Measurements from ENCODE around the gene ELK1. TPM values are rescaled to one million over a fixed set of nuclear protein-coding genes. Genes with fewer than 3 reads are reported as not detected.

ELK1 gene
- total RNA-seq, 1 donor from 2014 or later: 26.5 TPM

DNA sequence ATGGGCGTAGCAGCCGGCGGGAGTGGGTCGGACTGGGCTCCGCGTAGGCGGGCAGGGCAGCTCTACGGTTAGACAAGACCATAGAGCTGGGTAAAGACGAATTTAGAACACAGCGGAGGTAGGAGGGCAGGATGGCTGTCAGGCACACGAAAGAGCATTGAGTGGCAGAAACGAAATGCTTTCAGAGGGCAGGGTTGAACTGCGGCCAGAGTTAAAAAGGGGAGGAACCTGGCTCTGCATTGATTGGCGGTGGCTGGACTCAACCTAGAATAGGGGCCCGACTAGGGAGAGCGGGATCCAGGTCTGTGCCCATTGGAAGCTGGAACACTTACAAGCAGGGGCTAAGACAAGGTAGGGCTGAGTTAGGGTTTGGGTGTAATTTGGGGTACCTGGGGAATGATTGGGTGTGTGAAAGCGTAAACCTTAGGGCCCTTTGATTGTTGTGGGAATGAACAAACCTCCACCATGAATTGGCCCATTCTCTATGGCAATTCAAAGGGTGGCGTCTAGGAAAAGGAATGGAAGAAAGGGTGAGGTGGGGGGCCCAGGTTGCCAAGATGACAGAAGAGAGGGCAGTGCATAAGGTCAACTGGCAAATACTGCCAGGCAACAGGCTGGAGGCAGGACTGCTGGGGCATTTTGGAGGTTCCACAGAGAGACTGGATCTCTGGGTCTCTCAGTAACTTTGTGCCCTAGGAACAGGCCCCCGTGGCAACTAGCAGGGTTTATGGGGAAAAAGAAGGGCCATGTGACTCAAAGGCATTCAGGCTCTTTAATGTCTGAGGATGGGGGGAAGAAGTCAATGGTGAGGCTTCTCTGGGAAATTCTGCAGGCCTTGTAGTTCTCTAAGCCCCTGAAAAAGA lies 911 bp upstream of the ELK1 start:
- H3K4me3 Mint-ChIP-seq: peak overlapping the region; percentile 88
- DNase-seq: no peak
- no peaks in the 10 kb centered on the region for H3K9me3 Mint-ChIP-seq
- peak overlapping the region; percentile 87 for H3K27ac Mint-ChIP-seq
- ChIA-PET POLR2A (interaction anchor here (0.9 to 1.7 kb wide), 6 partner anchors 7 to 923 kb away, joined by 3 to 10 read pairs (median 5); partner anchors contain the start of genes RBM10 and RBM3), CTCF (no interaction called here)
- TF ChIP-seq, protein P1, sequence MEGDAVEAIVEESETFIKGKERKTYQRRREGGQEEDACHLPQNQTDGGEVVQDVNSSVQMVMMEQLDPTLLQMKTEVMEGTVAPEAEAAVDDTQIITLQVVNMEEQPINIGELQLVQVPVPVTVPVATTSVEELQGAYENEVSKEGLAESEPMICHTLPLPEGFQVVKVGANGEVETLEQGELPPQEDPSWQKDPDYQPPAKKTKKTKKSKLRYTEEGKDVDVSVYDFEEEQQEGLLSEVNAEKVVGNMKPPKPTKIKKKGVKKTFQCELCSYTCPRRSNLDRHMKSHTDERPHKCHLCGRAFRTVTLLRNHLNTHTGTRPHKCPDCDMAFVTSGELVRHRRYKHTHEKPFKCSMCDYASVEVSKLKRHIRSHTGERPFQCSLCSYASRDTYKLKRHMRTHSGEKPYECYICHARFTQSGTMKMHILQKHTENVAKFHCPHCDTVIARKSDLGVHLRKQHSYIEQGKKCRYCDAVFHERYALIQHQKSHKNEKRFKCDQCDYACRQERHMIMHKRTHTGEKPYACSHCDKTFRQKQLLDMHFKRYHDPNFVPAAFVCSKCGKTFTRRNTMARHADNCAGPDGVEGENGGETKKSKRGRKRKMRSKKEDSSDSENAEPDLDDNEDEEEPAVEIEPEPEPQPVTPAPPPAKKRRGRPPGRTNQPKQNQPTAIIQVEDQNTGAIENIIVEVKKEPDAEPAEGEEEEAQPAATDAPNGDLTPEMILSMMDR (IDR thresholded peaks at IDR 0.05): no peak
- intact Hi-C loops (cut with micrococcal nuclease): loop anchor here (1.0 to 10.0 kb wide), 9 partner anchors 14 to 1544 kb away; partner anchors contain the start of genes CDK16, FTSJ1, NDUFB11 and RBM10
- ATAC-seq (ENCODE audit: low read depth): no peak
- peaks cover 29% of the 10 kb centered on the region for H3K4me1 Mint-ChIP-seq
- no peaks in the 10 kb centered on the region for H3K27me3 Mint-ChIP-seq
- peaks cover 51% of the 10 kb centered on the region for H3K36me3 Mint-ChIP-seq (ENCODE audit: low read depth)

DNA sequence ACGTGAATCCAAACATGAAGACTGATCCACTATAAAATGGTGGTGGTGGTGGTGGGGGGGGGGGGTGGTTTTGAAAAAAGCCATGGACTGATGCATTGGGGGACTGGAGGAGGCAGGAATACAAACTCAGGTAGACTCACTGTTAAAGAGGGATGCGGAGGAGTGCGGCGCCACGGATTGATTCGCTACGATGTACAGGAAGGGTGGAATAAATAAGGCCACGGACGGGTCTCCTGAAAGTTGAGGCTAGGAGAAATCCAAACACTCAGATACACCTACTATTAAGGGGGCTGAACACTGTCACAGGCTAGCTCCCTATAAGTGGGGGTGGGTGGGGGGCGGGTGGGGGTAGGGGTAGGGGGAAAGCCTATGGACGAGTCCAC lies 591 bp downstream of the ELK1 start:
- ChIA-PET CTCF (no interaction called here), POLR2A (interaction anchor here (0.6 to 1.7 kb wide), 5 partner anchors 14 to 924 kb away, joined by 3 to 6 read pairs (median 4); partner anchors contain the start of genes RBM10 and RBM3)
- no peaks in the 10 kb centered on the region for H3K27me3 Mint-ChIP-seq
- H3K4me3 Mint-ChIP-seq: peak overlapping the region; percentile 88
- H3K27ac Mint-ChIP-seq: no peak overlapping the region
- peaks cover 43% of the 10 kb centered on the region for H3K36me3 Mint-ChIP-seq (ENCODE audit: low read depth)
- TF ChIP-seq, protein P1 (IDR thresholded peaks at IDR 0.05): no peak
- H3K9me3 Mint-ChIP-seq: no peaks in the 10 kb centered on the region
- DNase-seq (no peak), ATAC-seq (ENCODE audit: low read depth) (no peak)
- intact Hi-C loops (cut with micrococcal nuclease): loop anchor here (1.0 to 10.0 kb wide), 12 partner anchors 9 to 1545 kb away; partner anchors contain the start of genes ARAF, CDK16, FTSJ1 and NDUFB11
- peaks cover 29% of the 10 kb centered on the region for H3K4me1 Mint-ChIP-seq

DNA sequence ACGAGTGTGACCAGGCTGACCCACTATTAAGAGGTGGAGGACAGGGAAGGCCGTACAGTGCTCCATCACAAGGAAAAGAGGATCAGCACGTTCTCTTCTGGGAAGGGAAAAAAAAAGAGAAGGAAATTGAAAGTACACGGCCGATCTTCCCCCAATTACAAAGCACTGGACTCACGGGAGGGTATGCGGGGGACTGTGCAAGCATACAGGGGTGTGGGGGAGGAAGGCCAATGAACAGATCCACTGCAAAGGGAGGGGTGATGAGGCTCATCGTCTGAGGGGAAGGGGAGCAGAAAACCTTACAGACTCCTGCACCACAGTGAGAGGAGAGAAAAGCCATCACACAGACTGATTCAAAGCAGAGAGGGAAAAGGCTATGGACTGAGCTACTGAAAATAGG lies 1.1 kb downstream of the ELK1 start:
- ChIA-PET CTCF (no interaction called here), POLR2A (interaction anchor here (0.6 to 1.2 kb wide), 3 partner anchors 15 to 890 kb away, joined by 3 to 4 read pairs (median 4); no protein-coding TSS in a partner anchor)
- Mint-ChIP-seq H3K9me3 (no peaks in the 10 kb centered on the region), H3K4me1 (peaks cover 29% of the 10 kb centered on the region), H3K36me3 (ENCODE audit: low read depth) (peaks cover 44% of the 10 kb centered on the region), H3K27ac (peak overlapping the region; percentile 25), H3K4me3 (peak overlapping the region; percentile 88), H3K27me3 (no peaks in the 10 kb centered on the region)
- TF ChIP-seq, protein P1 (IDR thresholded peaks at IDR 0.05): no peak
- ATAC-seq (ENCODE audit: low read depth) (no peak), DNase-seq (no peak)
- intact Hi-C loops (cut with micrococcal nuclease): no loop called here

DNA sequence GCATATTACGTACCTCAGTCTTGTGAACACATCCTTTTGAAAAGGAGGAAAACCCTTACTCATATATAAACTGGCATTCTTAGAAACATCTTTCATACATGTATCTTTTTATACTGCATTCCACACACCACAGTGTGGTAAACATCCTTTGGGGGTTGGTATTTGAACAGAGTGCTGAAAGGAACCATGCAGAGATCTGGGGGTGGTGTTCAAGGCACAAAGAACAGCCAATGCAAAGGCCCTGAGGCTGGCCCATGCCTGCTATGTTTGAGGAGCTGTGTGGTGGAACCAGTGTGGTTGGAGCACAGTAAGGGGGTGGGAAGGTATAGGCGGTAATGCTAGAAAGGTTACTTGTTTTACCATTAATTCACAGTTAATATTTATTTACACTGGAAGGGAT lies 2.0 kb downstream of the ELK1 start:
- Mint-ChIP-seq H3K4me1 (peaks cover 29% of the 10 kb centered on the region), H3K36me3 (ENCODE audit: low read depth) (peaks cover 42% of the 10 kb centered on the region), H3K27me3 (no peaks in the 10 kb centered on the region), H3K27ac (no peak overlapping the region), H3K9me3 (no peaks in the 10 kb centered on the region), H3K4me3 (peak overlapping the region; percentile 24)
- ChIA-PET POLR2A (no interaction called here), CTCF (no interaction called here)
- TF ChIP-seq, protein P1 (IDR thresholded peaks at IDR 0.05): no peak
- DNase-seq (no peak), ATAC-seq (ENCODE audit: low read depth) (no peak)
- intact Hi-C loops (cut with micrococcal nuclease): no loop called here

DNA sequence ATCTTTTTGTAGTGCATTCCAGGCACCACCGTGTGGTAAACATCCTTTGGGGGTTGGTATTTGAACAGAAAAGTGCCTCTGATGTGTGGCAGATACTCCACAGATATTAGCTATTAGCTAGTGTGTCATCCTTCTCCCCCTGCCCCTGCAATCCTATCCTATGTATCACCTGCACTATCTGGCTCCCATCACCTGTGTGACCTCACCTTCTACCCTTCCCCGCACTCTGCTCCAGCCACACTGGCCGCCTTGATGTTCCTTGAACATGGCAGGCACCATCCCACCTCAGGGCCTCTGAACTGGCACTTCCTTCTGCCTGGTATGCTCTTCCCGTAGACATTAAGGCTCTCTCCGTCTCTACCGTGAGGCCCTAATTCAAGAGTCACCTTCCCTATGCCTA lies 3.7 kb downstream of the ELK1 start:
- Mint-ChIP-seq H3K9me3 (no peaks in the 10 kb centered on the region), H3K27me3 (no peaks in the 10 kb centered on the region), H3K4me3 (no peak overlapping the region), H3K4me1 (peaks cover 29% of the 10 kb centered on the region), H3K36me3 (ENCODE audit: low read depth) (peaks cover 28% of the 10 kb centered on the region), H3K27ac (no peak overlapping the region)
- TF ChIP-seq, protein P1 (IDR thresholded peaks at IDR 0.05): no peak
- DNase-seq (no peak), ATAC-seq (ENCODE audit: low read depth) (no peak)
- intact Hi-C loops (cut with micrococcal nuclease): no loop called here
- ChIA-PET CTCF (no interaction called here), POLR2A (no interaction called here)
